ENCODE data around the gene RGS6.

RGS6 gene

GRCh38 chr14:72124171-72124570, 191.9 kb downstream of the RGS6 start:
- no peak for TF ChIP-seq GATA2 (IDR thresholded peaks at IDR 0.05; ENCODE audit: low read depth, low read length)
- TF ChIP-seq GATA3 (IDR thresholded peaks at IDR 0.05; ENCODE audit: low read depth, low read length): no peak

GRCh38 chr14:72126091-72126490, 193.9 kb downstream of the RGS6 start:
- TF ChIP-seq GATA2 (IDR thresholded peaks at IDR 0.05; ENCODE audit: low read depth, low read length): no peak
- TF ChIP-seq GATA3 (IDR thresholded peaks at IDR 0.05; ENCODE audit: low read depth, low read length): no peak

- TF ChIP-seq GATA3 (IDR thresholded peaks at IDR 0.05; ENCODE audit: low read depth, low read length): no peak
- no peak for TF ChIP-seq GATA2 (IDR thresholded peaks at IDR 0.05; ENCODE audit: low read depth, low read length)
Observed at GRCh38 chr14:72126561-72126960, 194.3 kb downstream of the RGS6 start.

GRCh38 chr14:72128629-72129028, 196.4 kb downstream of the RGS6 start:
- no peak for TF ChIP-seq GATA3 (IDR thresholded peaks at IDR 0.05; ENCODE audit: low read depth, low read length)
- no peak for TF ChIP-seq GATA2 (IDR thresholded peaks at IDR 0.05; ENCODE audit: low read depth, low read length)

GRCh38 chr14:72129291-72129690, 197.1 kb downstream of the RGS6 start:
- TF ChIP-seq GATA3 (IDR thresholded peaks at IDR 0.05; ENCODE audit: low read depth, low read length) (no peak), GATA2 (IDR thresholded peaks at IDR 0.05; ENCODE audit: low read depth, low read length) (no peak)

- no peak for TF ChIP-seq GATA2 (IDR thresholded peaks at IDR 0.05; ENCODE audit: low read depth, low read length)
- no peak for TF ChIP-seq GATA3 (IDR thresholded peaks at IDR 0.05; ENCODE audit: low read depth, low read length)
Observed at GRCh38 chr14:72141084-72141483, 208.9 kb downstream of the RGS6 start.

GRCh38 chr14:72142328-72142727, 210.1 kb downstream of the RGS6 start:
- TF ChIP-seq GATA2 (IDR thresholded peaks at IDR 0.05; ENCODE audit: low read depth, low read length) (no peak), GATA3 (IDR thresholded peaks at IDR 0.05; ENCODE audit: low read depth, low read length) (no peak)

GRCh38 chr14:72146241-72146640, 214.0 kb downstream of the RGS6 start:
- TF ChIP-seq GATA3 (IDR thresholded peaks at IDR 0.05; ENCODE audit: low read depth, low read length): no peak
- no peak for TF ChIP-seq GATA2 (IDR thresholded peaks at IDR 0.05; ENCODE audit: low read depth, low read length)

- TF ChIP-seq GATA2 (IDR thresholded peaks at IDR 0.05; ENCODE audit: low read depth, low read length) (no peak), GATA3 (IDR thresholded peaks at IDR 0.05; ENCODE audit: low read depth, low read length) (no peak)
Observed at GRCh38 chr14:72154645-72155378, 222.6 kb downstream of the RGS6 start.

GRCh38 chr14:72155379-72155993, 223.3 kb downstream of the RGS6 start:
- no peak for TF ChIP-seq GATA3 (IDR thresholded peaks at IDR 0.05; ENCODE audit: low read depth, low read length)
- TF ChIP-seq GATA2 (IDR thresholded peaks at IDR 0.05; ENCODE audit: low read depth, low read length): no peak

- no peak for TF ChIP-seq GATA3 (IDR thresholded peaks at IDR 0.05; ENCODE audit: low read depth, low read length)
- no peak for TF ChIP-seq GATA2 (IDR thresholded peaks at IDR 0.05; ENCODE audit: low read depth, low read length)
Observed at GRCh38 chr14:72164420-72165228, 232.4 kb downstream of the RGS6 start.

GRCh38 chr14:72165229-72165698, 233.0 kb downstream of the RGS6 start:
- TF ChIP-seq GATA3 (IDR thresholded peaks at IDR 0.05; ENCODE audit: low read depth, low read length) (no peak), GATA2 (IDR thresholded peaks at IDR 0.05; ENCODE audit: low read depth, low read length) (no peak)

GRCh38 chr14:72169521-72169920, 237.3 kb downstream of the RGS6 start:
- no peak for TF ChIP-seq GATA3 (IDR thresholded peaks at IDR 0.05; ENCODE audit: low read depth, low read length)
- TF ChIP-seq GATA2 (IDR thresholded peaks at IDR 0.05; ENCODE audit: low read depth, low read length): no peak

- no peak for TF ChIP-seq GATA3 (IDR thresholded peaks at IDR 0.05; ENCODE audit: low read depth, low read length)
- no peak for TF ChIP-seq GATA2 (IDR thresholded peaks at IDR 0.05; ENCODE audit: low read depth, low read length)
Observed at GRCh38 chr14:72172049-72172448, 239.8 kb downstream of the RGS6 start.
